HG02759 (cell line): ENCODE results near the gene SLC10A2.
"Not testable (repeated sequence)": the region's sequence is repeated elsewhere in the genome, so short reads cannot be mapped to it uniquely, and the experiment has no call there.

Source experiments
- ATAC-seq: cut with Tn5 transposase; IDR thresholded peaks from one replicate; pipeline ENCODE4 v1.9.1; 2021; ENCODE audit warnings: mild to moderate bottlenecking, moderate library complexity; ENCODE audit not compliant: unreplicated experiment

The SLC10A2 gene

DNA sequence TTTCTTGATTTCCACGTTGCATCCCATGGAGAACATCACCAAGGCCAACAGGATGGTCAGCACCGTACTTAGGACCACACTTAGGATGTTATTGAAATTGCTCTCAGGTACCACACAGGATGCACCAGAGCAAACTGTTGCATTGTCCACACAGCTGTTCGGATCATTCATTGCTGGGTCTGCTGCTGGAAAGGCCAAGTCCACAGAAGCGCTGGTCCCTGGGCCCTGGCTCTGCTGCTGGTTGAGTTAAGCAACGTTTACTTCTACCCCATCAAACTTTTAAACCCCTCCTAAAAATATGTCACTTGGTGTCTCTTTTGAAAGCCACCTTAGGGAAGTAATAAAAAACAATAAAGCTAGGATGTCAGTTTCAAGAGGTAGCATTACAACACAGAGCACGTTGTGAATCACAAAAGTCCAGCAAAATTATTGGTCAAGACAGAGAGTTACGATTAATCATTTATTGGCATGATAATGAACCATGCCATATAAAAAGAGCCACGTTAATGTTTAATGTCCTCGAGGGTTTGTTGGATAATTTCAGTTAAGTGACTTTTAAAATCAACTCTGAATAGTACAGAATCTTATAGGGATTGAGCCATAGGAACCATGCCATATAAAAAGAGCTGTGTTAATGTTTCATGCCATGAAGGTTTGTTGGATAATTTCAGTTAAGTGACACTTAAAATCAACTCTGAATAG, at the start of gene SLC10A2:
SLC10A2 (minus strand) TSS at position 339 of the 702 bp plus-strand sequence; CDS start at position 171, 168 bp downstream.
- ATAC-seq: no peak

GRCh38 chr13:103107580-103107979, 41.4 kb upstream of the SLC10A2 start:
- no peak for ATAC-seq

DNA sequence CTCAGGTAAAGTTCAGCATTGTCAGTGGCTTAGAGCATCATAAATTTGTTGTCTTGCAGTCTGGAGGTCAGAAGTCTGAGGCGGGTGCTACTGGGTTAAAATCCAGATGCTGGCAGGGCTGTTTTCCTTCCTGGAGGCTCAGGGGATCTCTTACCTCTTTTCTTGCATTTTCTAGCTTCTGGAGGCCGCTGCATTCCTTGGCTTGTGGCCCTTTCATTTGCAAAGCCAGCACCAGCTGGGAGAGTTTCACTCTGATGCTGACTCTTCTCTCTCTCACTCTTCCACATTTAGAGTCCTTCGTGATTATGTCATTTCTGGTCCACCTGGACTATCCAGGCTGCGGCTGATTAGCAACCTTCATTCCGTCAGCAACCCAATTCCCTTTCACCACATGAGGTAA, 38.1 kb upstream of the SLC10A2 start:
- no peak for ATAC-seq

DNA sequence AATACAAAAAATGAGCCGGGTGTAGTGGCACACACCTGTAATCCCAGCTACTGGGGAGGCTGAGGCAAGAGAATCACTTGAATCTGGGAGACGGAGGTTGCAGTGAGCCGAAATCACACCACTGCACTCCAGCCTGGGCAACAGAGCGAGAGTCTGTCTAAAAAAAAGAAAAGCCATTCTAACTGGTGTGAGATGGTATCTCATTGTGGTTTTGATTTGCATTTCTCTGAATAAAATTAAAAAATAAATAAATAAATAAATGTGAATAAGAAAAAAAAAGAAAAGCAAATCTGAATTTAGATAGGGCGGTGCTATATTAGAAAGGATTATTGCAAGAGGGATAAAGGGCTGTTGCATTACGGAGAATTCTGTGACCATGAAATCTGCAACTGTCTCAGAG, 37.2 kb upstream of the SLC10A2 start:
- ATAC-seq: not testable (repeated sequence)

- ATAC-seq: no peak
These were observed 36.3 kb upstream of the SLC10A2 start for GRCh38 chr13:103102482-103102881.

DNA sequence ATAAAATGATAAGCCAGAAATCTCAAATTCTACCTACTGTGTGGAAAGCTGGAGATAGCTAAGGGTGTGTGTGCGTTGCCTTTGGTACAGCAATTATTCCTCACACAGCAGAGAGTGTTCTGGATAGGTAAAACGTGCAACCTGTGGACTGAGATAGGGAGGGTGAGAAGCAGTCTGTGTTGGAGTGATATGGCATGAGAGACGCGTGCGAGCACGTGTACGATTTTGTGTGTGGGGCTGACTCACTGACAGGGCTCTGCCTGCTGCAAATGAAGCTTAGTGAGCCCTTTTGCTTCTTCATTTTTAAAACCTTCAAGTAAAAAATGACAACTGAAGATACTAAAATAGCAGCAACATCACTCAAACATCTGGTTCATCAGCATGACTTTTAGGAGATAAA, 35.7 kb upstream of the SLC10A2 start:
- no peak for ATAC-seq

DNA sequence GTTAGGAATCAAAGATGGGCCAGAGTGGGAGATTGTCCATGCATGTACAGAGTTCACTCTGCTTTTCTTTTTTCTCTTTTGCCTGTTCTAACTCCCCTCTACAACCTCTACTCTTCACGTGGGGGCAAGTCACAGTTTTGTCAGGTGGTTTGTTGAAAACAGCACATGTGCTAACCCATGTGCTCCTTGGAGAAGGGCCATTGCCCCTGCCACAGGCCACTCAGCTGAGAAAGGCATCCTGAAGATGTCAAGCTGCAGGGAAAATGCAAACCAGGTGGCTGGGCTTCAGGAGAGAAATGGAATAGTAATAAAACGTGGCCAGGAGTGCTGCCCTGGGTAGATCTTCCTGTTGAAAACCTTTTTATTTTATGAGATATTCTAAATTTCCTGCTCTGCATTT, 35.3 kb upstream of the SLC10A2 start:
- no peak for ATAC-seq

DNA sequence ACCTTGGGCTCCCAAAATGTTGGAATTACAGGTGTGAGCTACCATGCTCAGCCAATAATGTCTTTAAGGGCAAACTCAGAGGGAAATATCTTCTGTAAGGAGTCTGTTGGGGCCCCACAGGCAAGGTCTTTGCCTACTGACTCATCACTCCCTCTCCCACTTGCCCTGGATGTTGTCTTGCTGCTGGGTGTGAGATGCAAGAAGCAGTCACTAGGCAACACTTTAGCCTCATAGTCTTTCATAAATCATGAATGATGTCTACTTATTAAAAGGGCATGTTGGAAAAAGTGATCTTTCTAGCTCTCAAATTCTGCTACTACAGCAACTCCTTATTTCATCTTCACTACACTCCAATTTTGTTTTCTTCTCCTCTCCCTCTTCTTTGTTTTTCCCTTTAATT, 34.6 kb upstream of the SLC10A2 start:
- ATAC-seq: no peak

DNA sequence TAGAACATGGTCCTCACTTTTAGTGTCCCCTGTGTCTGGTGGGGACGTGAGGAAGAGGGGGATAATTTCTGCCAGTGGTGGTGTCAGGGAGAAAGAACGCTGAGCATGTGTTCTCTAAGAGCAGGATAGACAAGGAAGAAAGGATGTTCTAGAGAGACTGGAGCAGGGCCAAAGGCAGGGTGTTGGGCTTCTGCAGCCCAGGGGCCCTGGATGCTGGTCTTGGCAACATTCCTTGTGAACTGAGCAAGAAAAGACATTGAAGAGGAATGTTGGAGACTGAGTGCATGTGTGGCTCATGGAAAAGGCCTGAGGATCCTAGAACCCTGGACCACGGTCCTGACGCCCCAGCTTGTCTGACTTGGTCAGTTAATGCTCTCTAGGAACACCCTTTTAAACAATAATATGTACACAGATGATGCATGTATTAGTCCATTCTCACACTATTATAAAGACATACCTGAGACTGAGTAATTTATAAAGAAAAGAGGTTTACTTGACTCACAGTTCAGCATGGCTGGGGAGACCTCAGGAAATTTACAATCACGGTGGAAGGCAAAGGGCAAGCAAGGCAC, 33.6 kb upstream of the SLC10A2 start:
- ATAC-seq: no peak

- ATAC-seq: no peak
These were observed 32.3 kb upstream of the SLC10A2 start for GRCh38 chr13:103098535-103098934.

- ATAC-seq: no peak
These were observed 31.2 kb upstream of the SLC10A2 start for GRCh38 chr13:103097366-103097928.

- not testable (repeated sequence) for ATAC-seq
These were observed 27.4 kb upstream of the SLC10A2 start for GRCh38 chr13:103093649-103094048.

DNA sequence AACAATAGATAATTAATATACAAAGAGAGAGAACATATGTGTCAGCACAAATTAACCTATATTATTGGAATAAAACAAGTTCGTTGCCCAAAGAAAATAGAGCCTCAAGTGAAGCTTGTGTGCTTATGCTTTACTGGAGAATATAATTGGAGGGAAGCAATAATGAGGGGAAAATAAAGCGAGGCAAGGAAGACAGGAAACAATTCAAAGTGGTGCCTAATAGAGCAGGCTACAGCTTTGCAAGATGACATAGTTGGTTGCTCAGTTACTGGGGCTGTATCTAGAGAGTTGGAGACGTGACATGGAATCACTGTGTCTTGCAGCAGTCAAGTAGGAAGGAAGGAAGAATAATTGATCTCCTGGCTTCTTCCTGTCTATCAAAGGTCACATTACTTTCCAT, 21.1 kb upstream of the SLC10A2 start:
- ATAC-seq: no peak

GRCh38 chr13:103081435-103081834, 15.2 kb upstream of the SLC10A2 start:
- no peak for ATAC-seq

DNA sequence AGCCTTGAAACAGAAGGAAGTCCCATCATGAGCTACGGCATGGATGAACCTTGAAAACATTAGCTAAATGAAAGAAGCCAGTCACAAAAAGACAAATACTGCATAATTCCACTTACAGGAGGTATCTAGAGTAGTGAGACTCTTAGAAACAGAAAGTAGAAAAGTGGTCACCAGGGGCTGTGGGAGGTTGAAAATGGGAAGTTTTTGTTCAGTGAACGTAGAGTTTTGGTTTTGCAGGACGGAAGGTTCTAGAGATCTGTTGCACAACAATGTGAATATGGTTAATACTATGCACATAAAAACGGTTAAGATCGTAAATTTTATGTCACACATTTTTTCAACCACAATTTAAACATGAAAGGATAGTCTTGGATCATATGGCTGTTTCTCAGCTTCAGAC, 11.9 kb upstream of the SLC10A2 start:
- ATAC-seq: peak; percentile 89

DNA sequence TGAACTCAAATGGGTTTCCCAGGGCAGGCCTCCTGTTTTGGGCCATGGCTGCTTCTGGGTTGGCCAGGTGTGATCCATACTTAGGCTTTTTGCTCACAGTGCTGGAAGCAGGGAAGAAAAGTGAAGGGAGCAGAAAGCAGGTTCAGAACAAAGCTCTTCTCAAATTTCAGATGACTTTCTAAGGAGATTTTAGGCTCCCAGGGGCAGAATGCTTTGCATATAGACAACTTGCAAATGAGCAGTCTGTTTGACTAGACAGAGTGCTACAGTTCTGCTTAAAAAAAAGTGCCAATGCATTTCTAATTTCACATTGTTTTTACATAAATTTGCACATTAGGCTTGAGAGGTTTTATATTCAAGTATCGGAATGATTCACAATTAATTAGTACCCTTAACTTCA, 2.6 kb upstream of the SLC10A2 start:
- ATAC-seq: no peak

GRCh38 chr13:103067751-103068555, 1.7 kb upstream of the SLC10A2 start:
- ATAC-seq: peak; percentile 70

DNA sequence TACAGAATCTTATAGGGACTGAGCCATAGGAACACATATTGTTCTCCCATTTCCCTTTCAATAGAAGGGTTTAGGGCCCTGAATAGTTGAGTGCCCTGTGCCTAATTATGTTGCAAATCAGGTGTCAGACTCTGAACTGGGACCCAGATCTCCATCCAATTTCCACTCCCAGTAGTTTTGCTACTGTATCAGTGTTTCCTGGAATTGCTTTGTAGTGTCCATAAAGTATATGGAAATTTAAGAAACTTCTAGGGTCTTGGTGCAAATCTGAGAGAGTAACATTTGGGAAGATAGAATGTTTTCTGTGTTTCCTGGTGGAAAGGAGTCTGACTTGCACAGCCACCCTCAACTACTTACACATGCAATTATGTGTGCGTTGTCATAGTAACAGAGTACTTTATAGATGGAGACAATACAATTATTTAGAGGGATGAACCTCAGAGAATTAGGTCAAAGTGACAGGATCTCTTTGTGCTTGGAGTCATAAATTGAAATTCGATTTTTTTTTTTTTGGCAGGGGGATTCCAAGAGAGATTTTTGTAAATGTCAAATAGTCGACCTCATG, 646 bp upstream of the SLC10A2 start:
- ATAC-seq: no peak

DNA sequence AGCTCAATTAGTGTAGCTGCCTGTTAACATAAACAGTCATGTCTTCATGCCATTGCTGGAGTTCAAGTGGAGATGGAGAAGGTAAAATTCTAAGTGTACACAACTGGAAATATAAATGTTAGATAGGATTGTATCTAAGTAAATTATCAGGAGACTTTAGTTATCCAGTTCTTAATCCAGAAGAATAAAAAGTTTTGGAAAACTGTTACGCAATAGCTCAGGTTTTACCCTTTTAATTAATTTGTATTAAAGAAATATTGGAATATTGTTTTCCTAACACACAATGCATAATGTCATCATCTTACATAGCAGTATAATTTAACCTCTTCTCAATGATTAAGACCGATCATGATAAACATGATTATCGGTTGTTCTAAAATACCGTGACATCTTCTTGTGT, 2.8 kb downstream of the SLC10A2 start:
- no peak for ATAC-seq

GRCh38 chr13:103062079-103062478, 4.1 kb downstream of the SLC10A2 start:
- ATAC-seq: no peak

- ATAC-seq: no peak
These were observed 10.2 kb downstream of the SLC10A2 start for GRCh38 chr13:103056008-103056407.
